Fibroblast of lung (primary cell): ENCODE measurements around the gene SDE2. TPM values are rescaled to one million over a fixed set of nuclear protein-coding genes. Genes with fewer than 3 reads are reported as not detected.
"Not testable (repeated sequence)": the region's sequence is repeated elsewhere in the genome, so short reads cannot be mapped to it uniquely, and the experiment has no call there.

Source experiments
- DNase-seq, 2 donors: peaks; one replicate each; pipeline versions ENCODE4 v3.0.0 to v3.0.0-alpha.2; 2010; ENCODE audit warnings: low read depth in 2 of 2
- H2AFZ ChIP-seq: 2 replicates; pipeline ENCODE4 v1.5.1; 2012; ENCODE audit warnings: low read length, control low read depth, inconsistent platforms
- H3K27ac ChIP-seq: 2 replicates; pipeline ENCODE4 v1.5.1; 2011; ENCODE audit warnings: low read length, control low read depth; ENCODE audit not compliant: insufficient read depth
- H3K27me3 ChIP-seq: 2 replicates; pipeline ENCODE4 v1.5.1; 2011; ENCODE audit warnings: mild to moderate bottlenecking, low read length; ENCODE audit not compliant: control insufficient read depth, insufficient read depth
- H3K36me3 ChIP-seq: 2 replicates; pipeline ENCODE4 v1.5.1; 2011; ENCODE audit warnings: low read length; ENCODE audit not compliant: control insufficient read depth, insufficient read depth
- H3K4me1 ChIP-seq: 2 replicates; pipeline ENCODE4 v1.5.1; 2011; ENCODE audit warnings: low read length; ENCODE audit not compliant: control insufficient read depth, insufficient read depth; ENCODE audit errors: extremely low read depth
- H3K4me2 ChIP-seq: 2 replicates; pipeline ENCODE4 v1.5.1; 2011; ENCODE audit warnings: low read length, control low read depth; ENCODE audit not compliant: insufficient read depth; ENCODE audit errors: extremely low read depth
- H3K4me3 ChIP-seq, 4 experiments: fragments of 200-600 bp in 1 of 4; sonication (generic) in 1 of 4; replicated peaks in 1 of 4; 2 replicates each; pipeline ENCODE4 v1.5.1; 2011 to 2016; ENCODE audit warnings: low read length in 4 of 4, low read depth in 3 of 4, mild to moderate bottlenecking in 3 of 4, control low read depth in 2 of 4, inconsistent platforms in 1 of 4, mixed read lengths in 1 of 4; ENCODE audit not compliant: insufficient read depth in 1 of 4; ENCODE audit errors: control extremely low read depth in 1 of 4
- H3K79me2 ChIP-seq: 2 replicates; pipeline ENCODE4 v1.5.1; 2012; ENCODE audit warnings: mild to moderate bottlenecking, low read length, inconsistent platforms; ENCODE audit not compliant: control insufficient read depth, insufficient read depth
- H3K9ac ChIP-seq: 2 replicates; pipeline ENCODE4 v1.5.1; 2011; ENCODE audit warnings: mild to moderate bottlenecking, low read length, control low read depth; ENCODE audit not compliant: insufficient read depth
- H3K9me3 ChIP-seq: 2 replicates; pipeline ENCODE4 v1.5.1; 2012; ENCODE audit warnings: low read depth, low read length; ENCODE audit not compliant: control insufficient read depth, insufficient read depth
- H4K20me1 ChIP-seq: 2 replicates; pipeline ENCODE4 v1.5.1; 2011; ENCODE audit warnings: low read length; ENCODE audit not compliant: control insufficient read depth, insufficient read depth; ENCODE audit errors: extremely low read depth
- EZH2 ChIP-seq: IDR thresholded peaks from 2 replicates; pipeline ENCODE4 v1.5.1; 2012; ENCODE audit warnings: low read length, control low read depth, mild to moderate bottlenecking; ENCODE audit errors: missing control alignments
- polyA plus RNA-seq, 2 donors: library from polyadenylated mRNA; depleted of rRNA in 1 of 2; stranded (reverse) in 1 of 2; unstranded in 1 of 2; fragments of >200 nt; gene quantifications; 2 replicates each; pipeline ENCODE4 v1.2.1, GENCODE V29; 2011 to 2012; ENCODE audit warnings: missing spikeins in 1 of 2
- total RNA-seq: library from RNA; depleted of rRNA; stranded (reverse); fragments of >200 nt; gene quantifications from 2 replicates; pipeline ENCODE4 v1.2.1, GENCODE V29; 2014
- TF ChIP-seq, protein P1 (sequence below), 2 donors: IDR thresholded peaks in 1 of 2; conservative IDR thresholded peaks in 1 of 2; 1 replicate in 1 of 2; 2 replicates in 1 of 2; pipeline ENCODE4 v1.5.1; 2011 to 2012; ENCODE audit warnings: low read length in 2 of 2, control low read depth in 1 of 2, inconsistent platforms in 1 of 2, low read depth in 1 of 2, mild to moderate bottlenecking in 1 of 2

Gene SDE2
- total and polyA plus RNA-seq, 2 donors (not counting 1 experiment from before 2014, with no cell fraction given), result 17.2 to 25.8 TPM

DNA sequence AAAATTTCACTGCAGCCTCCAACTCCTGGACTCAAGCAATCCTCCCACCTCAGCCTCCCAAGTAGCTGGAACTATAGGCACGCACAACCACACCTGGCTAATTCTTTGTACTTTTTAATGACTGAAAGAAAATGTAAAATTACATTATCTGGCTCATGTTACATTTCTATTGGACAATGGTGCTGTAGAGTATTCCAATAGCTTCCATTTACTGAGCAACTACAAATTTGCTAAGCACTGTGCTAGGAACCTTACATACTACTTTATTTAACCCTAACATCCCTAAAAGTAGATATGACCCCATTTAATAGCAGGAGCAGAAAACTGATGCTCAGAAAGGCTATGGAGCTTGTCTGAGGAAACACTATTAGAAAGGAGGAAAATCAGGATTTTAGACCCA is 19.7 kb downstream of the SDE2 start:
- no peak overlapping the region for H3K4me3 ChIP-seq
- no peaks in the 10 kb centered on the region for H4K20me1 ChIP-seq
- H2AFZ ChIP-seq, result no peak overlapping the region
- H3K27me3 ChIP-seq, result no peaks in the 10 kb centered on the region
- no peak for DNase-seq
- no peaks in the 10 kb centered on the region for H3K4me1 ChIP-seq
- H3K27ac ChIP-seq, result no peak overlapping the region
- no peaks in the 10 kb centered on the region for H3K9me3 ChIP-seq
- H3K9ac ChIP-seq, result no peak overlapping the region
- peaks cover 6% of the 10 kb centered on the region for H3K36me3 ChIP-seq
- TF ChIP-seq EZH2, result no peak
- TF ChIP-seq, protein P1, sequence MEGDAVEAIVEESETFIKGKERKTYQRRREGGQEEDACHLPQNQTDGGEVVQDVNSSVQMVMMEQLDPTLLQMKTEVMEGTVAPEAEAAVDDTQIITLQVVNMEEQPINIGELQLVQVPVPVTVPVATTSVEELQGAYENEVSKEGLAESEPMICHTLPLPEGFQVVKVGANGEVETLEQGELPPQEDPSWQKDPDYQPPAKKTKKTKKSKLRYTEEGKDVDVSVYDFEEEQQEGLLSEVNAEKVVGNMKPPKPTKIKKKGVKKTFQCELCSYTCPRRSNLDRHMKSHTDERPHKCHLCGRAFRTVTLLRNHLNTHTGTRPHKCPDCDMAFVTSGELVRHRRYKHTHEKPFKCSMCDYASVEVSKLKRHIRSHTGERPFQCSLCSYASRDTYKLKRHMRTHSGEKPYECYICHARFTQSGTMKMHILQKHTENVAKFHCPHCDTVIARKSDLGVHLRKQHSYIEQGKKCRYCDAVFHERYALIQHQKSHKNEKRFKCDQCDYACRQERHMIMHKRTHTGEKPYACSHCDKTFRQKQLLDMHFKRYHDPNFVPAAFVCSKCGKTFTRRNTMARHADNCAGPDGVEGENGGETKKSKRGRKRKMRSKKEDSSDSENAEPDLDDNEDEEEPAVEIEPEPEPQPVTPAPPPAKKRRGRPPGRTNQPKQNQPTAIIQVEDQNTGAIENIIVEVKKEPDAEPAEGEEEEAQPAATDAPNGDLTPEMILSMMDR (conservative IDR thresholded peaks at IDR 0.05 in 1 of 2, IDR thresholded peaks at IDR 0.05 in 1 of 2; ENCODE audit: low read depth in 1 of 2, low read length in 2 of 2), result no peak
- H3K79me2 ChIP-seq, result no peaks in the 10 kb centered on the region
- no peak overlapping the region for H3K4me2 ChIP-seq

DNA sequence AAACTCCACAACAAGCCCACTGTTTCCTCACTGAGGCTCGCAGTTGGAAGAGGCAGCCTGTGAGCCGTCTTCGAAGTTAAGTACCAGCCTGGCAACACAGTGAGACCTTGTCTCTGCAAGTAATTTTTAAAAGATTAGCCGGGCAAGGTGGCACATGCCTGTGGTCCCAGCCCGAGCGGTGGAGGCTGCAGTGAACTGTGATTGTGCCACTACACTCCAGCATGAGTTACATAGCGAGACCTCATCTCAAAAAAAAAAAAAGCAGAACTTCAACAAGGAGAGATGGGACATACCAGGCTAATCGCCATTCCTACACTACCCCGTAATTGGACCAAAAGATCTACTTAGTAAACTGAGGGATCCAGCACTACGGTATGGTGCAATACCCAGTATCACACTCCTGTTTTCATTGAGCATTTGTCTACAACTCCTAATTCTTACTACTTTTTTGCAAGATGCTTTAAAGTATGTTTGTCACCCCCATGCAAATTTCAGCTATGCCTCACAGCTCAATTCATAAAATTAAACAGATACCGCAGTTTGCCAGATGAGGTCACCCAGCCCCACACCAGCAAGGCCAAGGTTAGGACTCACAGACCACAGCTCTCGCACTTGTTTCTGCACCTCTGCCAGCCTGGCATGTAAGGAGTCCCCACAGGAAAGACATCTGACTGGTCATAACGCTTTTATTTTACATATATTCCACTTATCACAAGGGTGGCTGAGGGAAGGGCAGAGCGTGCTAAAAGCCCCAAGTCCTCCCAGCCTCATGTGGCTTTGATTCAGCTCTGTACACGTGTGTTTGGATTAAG is 21.0 kb downstream of the SDE2 start:
- H3K36me3 ChIP-seq, result peaks cover 6% of the 10 kb centered on the region
- no peaks in the 10 kb centered on the region for H3K4me1 ChIP-seq
- no peak overlapping the region for H2AFZ ChIP-seq
- no peak for TF ChIP-seq EZH2
- TF ChIP-seq, protein P1 (conservative IDR thresholded peaks at IDR 0.05 in 1 of 2, IDR thresholded peaks at IDR 0.05 in 1 of 2; ENCODE audit: low read depth in 1 of 2, low read length in 2 of 2), result no peak
- no peaks in the 10 kb centered on the region for H3K9me3 ChIP-seq
- no peaks in the 10 kb centered on the region for H3K27me3 ChIP-seq
- H3K4me2 ChIP-seq, result no peak overlapping the region
- no peaks in the 10 kb centered on the region for H3K79me2 ChIP-seq
- no peak overlapping the region for H3K9ac ChIP-seq
- no peak for DNase-seq
- no peak overlapping the region for H3K4me3 ChIP-seq
- H3K27ac ChIP-seq, result no peak overlapping the region
- H4K20me1 ChIP-seq, result no peaks in the 10 kb centered on the region

DNA sequence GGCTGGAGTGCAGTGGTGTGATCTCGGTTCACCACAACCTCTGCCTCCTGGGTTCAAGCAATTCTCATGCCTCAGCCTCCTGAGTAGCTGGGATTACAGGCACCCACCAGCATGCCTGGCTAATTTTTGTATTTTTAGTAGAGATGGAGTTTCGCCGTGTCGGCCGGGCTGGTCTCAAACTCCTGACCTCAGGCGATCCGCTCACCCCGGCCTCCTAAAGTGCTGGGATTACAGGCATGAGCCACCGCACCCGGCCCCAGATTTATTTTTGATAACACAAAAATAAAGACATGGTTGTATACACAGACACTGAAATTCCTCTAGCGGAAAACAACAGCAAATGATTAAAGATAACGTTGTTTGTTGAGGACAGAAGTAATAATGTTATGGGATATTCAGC is 24.0 kb downstream of the SDE2 start:
- not testable (repeated sequence) for H3K9ac ChIP-seq, H3K4me3 ChIP-seq, H3K79me2 ChIP-seq, H3K27ac ChIP-seq, H3K4me2 ChIP-seq, H3K9me3 ChIP-seq, H3K27me3 ChIP-seq, H4K20me1 ChIP-seq, DNase-seq, H3K4me1 ChIP-seq, H3K36me3 ChIP-seq, H2AFZ ChIP-seq
